Muscle layer of duodenum (tissue), 2 donors: ENCODE data around the gene S1PR2.

Experiments
- H3K27ac ChIP-seq: one replicate; pipeline ENCODE4 v1.7.0; 2013; ENCODE audit warnings: mild to moderate bottlenecking, low read length
- H3K27me3 ChIP-seq: one replicate; pipeline ENCODE4 v1.7.0; 2013; ENCODE audit warnings: low read depth, mild to moderate bottlenecking, control low read depth, low read length
- H3K36me3 ChIP-seq, 2 donors: one replicate each; pipeline ENCODE4 v1.7.0; 2013; ENCODE audit warnings: low read length in 2 of 2, control low read depth in 1 of 2, mild to moderate bottlenecking in 1 of 2; ENCODE audit not compliant: insufficient read depth in 2 of 2, control insufficient read depth in 1 of 2
- H3K4me1 ChIP-seq, 2 donors: one replicate each; pipeline ENCODE4 v1.7.0; 2013; ENCODE audit warnings: low read length in 2 of 2, mild to moderate bottlenecking in 2 of 2, control low read depth in 1 of 2, moderate library complexity in 1 of 2; ENCODE audit not compliant: insufficient read depth in 2 of 2, control insufficient read depth in 1 of 2
- H3K4me3 ChIP-seq, 2 donors: one replicate each; pipeline ENCODE4 v1.7.0; 2013; ENCODE audit warnings: low read length in 2 of 2, low read depth in 1 of 2, mild to moderate bottlenecking in 1 of 2
- H3K9me3 ChIP-seq, 2 donors: one replicate each; pipeline ENCODE4 v1.7.0; 2013; ENCODE audit warnings: low read length in 2 of 2, control low read depth in 1 of 2, mild to moderate bottlenecking in 1 of 2; ENCODE audit not compliant: control insufficient read depth in 1 of 2
- donor health status: healthy.

The S1PR2 gene

DNA sequence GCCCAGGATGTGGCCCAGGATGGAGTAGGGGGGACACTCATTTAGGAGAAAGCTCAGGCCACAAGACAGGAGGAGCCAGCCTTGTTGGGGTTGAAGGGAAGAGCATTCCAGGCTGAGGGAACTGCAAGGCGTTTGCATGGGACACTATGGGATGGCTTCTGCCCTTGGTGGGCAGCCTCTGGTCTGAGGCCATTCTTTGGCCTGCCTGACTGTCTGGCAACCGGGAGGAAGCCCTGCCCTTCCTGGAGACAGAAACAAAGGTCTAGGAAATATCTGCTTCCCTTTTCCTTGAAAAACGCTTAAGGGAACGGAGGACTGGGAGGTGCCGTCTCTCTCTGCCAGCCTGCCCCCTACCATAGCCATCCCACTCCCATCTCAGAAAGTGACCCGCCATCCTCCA is 36.9 kb upstream of the S1PR2 start:
- Histone ChIP-seq H3K27ac (no peak overlapping the region), H3K4me3 (no peak overlapping the region), H3K9me3 (no peaks in the 10 kb centered on the region), H3K36me3 (no peaks in the 10 kb centered on the region), H3K27me3 (peaks cover 6% of the 10 kb centered on the region), H3K4me1 (peaks cover 0 to 5% of the 10 kb centered on the region in 2 donors)

DNA sequence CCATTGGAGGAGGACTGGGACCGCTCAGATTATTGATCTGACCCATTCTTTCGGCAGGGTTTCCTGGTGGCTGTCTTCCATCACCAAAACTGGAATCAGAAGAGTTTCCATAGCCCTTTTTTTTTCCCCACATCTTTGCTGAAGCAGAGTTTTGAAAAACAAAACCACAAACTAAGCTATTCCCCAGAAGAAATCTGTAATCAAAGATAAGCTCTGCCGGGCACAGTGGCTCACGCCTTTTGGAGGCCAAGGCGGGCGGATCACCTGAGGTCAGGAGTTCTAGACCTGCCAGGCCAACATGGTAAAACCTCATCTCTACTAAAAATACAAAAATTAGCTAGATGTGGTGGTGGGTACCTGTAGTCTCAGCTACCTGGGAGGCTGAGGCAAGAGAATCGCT is 35.6 kb upstream of the S1PR2 start:
- H3K27me3 ChIP-seq, result peaks cover 6% of the 10 kb centered on the region
- H3K27ac ChIP-seq, result no peak overlapping the region
- H3K9me3 ChIP-seq, result no peaks in the 10 kb centered on the region
- no peak overlapping the region for H3K4me3 ChIP-seq
- H3K36me3 ChIP-seq, result no peaks in the 10 kb centered on the region
- peaks cover 0 to 5% of the 10 kb centered on the region in 2 donors for H3K4me1 ChIP-seq

DNA sequence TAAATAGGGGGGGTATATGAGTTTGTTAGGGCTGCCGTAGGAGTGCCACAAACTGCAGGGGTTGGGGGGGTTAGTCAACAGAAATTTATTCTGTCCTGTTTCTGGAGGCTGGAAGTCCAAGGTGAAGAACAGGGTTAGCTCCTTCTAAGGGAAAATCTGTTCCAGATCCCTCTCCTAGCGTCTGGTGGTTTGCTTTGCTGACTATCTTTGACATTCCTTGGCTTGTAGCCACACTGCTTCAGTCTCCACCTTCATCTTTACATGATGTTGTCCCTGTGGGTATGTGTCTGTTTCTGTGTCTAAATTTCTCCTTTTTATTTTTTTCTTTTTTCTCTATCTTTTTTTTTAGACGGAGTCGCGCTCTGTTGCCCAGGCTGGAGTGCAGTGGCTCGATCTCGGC is 31.6 kb upstream of the S1PR2 start:
- H3K4me1 ChIP-seq, result no peaks in the 10 kb centered on the region
- H3K36me3 ChIP-seq, result peaks cover 8 to 15% of the 10 kb centered on the region in 2 donors
- no peaks in the 10 kb centered on the region for H3K9me3 ChIP-seq
- no peaks in the 10 kb centered on the region for H3K27me3 ChIP-seq
- H3K27ac ChIP-seq, result no peak overlapping the region
- no peak overlapping the region for H3K4me3 ChIP-seq

DNA sequence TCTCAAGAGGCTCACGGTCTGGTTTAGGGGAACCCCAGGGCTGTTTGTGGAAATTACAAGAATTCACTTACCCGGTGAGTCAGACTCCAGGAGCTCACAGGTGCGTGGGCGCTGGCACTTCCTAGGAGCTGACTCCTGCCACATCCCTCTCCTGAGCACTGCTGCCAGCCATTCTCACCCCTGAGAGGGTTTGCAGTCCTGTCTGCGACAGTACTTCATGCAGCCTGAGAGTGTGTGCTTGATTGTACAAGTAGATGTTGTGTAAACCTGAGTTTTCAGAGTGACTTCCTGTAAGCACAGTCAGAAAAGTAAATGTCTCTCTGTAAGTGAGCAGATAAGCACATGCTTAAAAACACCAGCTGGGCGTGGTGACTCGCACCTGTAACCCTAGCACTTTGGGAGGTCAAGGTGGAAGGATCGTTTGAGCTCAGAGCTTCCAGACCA is 29.0 kb upstream of the S1PR2 start:
- H3K27ac ChIP-seq, result no peak overlapping the region

DNA sequence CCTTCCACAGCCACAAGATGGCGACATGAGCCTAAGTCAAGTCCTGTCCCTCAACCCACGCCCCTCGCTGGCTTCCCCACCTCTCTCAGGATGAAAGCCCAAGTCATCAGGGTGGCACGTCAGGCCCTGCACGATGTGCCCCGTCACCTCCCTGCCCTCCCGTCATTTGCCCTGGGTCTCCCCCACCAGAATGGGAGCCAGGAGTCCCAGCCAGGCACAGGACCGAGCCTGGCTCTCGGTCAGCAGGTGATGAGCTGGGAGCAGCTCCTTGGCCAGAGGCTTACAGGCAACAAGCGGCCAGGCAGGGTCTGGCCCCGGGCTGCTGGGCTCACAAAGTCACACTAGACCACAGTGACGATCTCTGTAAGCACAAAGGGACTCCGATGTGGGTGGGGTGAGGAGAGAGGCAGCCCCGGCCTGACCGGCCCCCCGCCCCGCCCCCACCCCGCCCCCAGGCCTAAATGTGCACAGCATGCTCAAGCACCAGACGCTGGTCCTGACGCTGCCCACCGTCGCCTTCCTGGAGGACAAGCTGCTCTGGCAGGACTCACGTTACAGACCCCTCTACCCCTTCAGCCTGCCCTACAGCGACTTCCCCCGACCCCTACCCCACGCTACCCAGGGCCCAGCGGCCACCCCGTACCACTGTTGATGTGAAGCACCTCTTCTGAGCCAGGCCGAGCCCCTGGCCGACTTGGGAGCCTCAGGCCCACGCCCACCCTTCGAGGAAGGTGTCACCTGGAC is 28.2 kb upstream of the S1PR2 start:
- H3K4me3 ChIP-seq, result no peak overlapping the region
- H3K27me3 ChIP-seq, result no peaks in the 10 kb centered on the region
- H3K4me1 ChIP-seq, result no peaks in the 10 kb centered on the region
- peaks cover 24 to 48% of the 10 kb centered on the region in 2 donors for H3K36me3 ChIP-seq
- no peaks in the 10 kb centered on the region for H3K9me3 ChIP-seq
- no peak overlapping the region for H3K27ac ChIP-seq

More for the DNA sequence above, 29.0 kb upstream of the S1PR2 start:
- H3K4me3 ChIP-seq, result no peak overlapping the region
- no peaks in the 10 kb centered on the region for H3K9me3 ChIP-seq
- H3K36me3 ChIP-seq, result peaks cover 20 to 39% of the 10 kb centered on the region in 2 donors
- H3K27me3 ChIP-seq, result no peaks in the 10 kb centered on the region
- H3K4me1 ChIP-seq, result no peaks in the 10 kb centered on the region

DNA sequence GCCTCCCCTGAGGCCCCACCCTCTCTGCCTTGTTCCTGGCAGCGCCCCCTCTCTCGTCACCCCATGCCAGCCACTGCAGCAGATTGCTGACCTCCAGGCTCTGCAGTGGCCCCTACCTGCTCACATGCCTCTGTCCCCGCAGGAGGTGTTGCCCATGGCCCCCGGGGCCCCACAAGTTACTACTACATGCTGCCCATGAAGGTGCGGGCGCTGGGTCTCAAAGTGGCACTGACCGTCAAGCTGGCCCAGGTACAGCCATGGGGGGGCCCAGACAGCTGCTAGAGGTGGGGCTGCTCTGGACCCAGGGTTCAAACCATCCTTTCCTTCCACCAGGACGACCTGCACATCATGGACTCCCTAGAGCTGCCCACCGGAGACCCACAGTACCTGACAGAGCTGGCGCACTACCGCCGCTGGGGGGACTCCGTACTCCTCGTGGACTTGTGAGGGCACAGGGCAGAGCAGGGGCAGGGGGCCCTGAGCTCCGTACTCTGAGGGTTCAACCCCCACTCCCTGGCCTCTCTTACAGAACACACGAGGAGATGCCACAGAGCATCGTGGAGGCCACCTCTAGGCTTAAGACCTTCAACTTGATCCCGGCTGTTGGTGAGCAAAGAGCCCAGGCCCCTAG is 27.1 kb upstream of the S1PR2 start:
- Histone ChIP-seq H3K4me1 (peaks cover 0 to under 1% of the 10 kb centered on the region in 2 donors), H3K27ac (no peak overlapping the region), H3K27me3 (no peaks in the 10 kb centered on the region), H3K4me3 (no peak overlapping the region), H3K36me3 (peaks cover 24 to 52% of the 10 kb centered on the region in 2 donors), H3K9me3 (no peaks in the 10 kb centered on the region)

DNA sequence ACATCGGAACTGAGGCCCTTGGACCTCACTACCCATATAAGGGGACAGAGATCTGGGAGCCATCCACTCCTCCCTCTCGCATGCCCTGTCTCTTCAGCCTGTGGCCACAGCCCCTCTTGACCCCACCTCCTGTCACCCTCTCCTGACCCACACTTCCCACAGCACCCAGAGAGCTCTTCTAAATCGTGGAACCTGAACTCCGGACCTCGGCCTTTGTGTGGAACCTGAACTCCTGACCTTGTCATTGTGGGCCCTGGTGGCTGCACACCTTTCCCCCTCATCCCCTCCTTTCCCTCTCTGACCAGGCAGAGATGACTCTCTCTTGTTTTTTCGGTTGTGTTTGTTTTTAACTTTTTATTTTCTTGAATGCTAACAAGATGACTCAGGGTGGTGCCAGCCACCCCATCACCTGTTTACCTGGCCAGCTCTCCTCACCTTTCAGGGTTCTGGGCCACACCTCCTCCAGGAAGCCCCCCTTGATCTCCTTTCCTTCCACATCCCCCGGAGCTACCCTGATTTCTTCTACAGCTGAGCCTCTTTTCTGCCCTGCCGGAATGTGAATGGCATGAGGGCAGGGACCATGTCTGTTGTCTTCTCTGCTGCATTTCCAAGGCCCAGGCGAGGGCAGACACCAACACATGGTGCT is 26.0 kb upstream of the S1PR2 start:
- H3K27ac ChIP-seq, result no peak overlapping the region
- no peaks in the 10 kb centered on the region for H3K27me3 ChIP-seq
- peaks cover 0 to 10% of the 10 kb centered on the region in 2 donors for H3K4me1 ChIP-seq
- no peaks in the 10 kb centered on the region for H3K9me3 ChIP-seq
- no peak overlapping the region for H3K4me3 ChIP-seq
- H3K36me3 ChIP-seq, result peaks cover 24 to 52% of the 10 kb centered on the region in 2 donors

DNA sequence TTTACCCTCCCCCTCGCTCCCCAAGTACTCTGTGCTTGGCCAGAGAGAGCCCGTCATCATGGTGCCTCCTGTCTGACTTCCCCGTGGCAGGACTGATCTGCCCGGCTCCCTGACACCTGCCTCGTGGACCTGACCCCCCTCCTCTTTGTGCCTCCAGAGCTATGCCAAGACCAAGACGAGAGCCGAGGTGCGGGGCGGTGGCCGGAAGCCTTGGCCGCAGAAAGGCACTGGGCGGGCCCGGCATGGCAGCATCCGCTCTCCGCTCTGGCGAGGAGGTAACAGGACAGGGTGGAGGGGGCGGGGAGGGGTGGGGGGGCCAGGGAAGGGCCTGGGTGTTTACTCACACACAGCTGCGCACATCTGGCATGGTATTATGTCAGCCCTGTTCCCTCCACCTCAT is 25.4 kb upstream of the S1PR2 start:
- peaks cover 0 to 10% of the 10 kb centered on the region in 2 donors for H3K4me1 ChIP-seq
- no peak overlapping the region for H3K4me3 ChIP-seq
- no peak overlapping the region for H3K27ac ChIP-seq
- no peaks in the 10 kb centered on the region for H3K9me3 ChIP-seq
- no peaks in the 10 kb centered on the region for H3K27me3 ChIP-seq
- H3K36me3 ChIP-seq, result peaks cover 24 to 52% of the 10 kb centered on the region in 2 donors

DNA sequence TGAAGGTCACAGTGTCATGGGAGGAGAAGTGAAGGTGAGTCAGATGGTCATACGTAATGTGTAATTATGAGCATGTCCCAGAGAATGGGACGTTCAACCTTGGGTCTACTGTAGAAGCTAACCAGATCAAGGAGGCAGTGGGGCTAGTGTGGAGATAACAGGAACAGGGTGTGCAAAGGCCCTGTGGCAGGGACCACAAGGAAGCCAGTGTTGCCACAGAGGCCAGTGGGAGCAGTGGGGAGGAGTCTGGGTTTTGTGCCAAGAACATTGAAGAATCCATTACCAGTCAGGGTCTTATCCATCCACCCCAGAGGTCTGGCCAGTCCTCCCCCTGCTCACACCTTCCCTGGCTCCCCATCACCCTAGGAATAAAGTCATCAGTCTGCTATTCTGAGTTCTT is 24.2 kb upstream of the S1PR2 start:
- Histone ChIP-seq H3K27me3 (no peaks in the 10 kb centered on the region), H3K9me3 (no peaks in the 10 kb centered on the region), H3K36me3 (peaks cover 24 to 52% of the 10 kb centered on the region in 2 donors), H3K4me3 (no peak overlapping the region), H3K4me1 (peaks cover 0 to 15% of the 10 kb centered on the region in 2 donors), H3K27ac (no peak overlapping the region)

DNA sequence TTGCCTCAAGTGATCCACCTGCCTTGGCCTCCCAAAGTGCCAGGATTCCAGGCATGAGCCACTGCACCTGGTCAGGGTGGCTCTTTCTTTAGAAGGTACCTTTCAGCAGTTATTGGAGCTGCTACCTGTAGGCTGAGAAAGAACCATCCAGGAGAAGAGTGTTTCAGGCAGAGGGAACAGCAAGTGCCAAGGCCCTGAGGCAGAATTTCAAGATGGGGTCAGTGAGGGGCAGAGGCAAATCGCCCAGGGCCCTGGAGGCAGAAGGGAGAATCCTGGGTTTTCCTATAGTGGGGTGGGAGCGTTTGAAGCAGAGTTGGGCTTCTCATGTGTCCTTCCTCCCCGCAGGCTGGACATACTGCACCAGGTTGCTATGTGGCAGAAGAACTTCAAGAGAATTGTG is 23.1 kb upstream of the S1PR2 start:
- Histone ChIP-seq H3K4me3 (no peak overlapping the region), H3K4me1 (peaks cover 0 to 15% of the 10 kb centered on the region in 2 donors), H3K36me3 (peaks cover 24 to 46% of the 10 kb centered on the region in 2 donors), H3K27ac (no peak overlapping the region), H3K9me3 (no peaks in the 10 kb centered on the region), H3K27me3 (no peaks in the 10 kb centered on the region)

DNA sequence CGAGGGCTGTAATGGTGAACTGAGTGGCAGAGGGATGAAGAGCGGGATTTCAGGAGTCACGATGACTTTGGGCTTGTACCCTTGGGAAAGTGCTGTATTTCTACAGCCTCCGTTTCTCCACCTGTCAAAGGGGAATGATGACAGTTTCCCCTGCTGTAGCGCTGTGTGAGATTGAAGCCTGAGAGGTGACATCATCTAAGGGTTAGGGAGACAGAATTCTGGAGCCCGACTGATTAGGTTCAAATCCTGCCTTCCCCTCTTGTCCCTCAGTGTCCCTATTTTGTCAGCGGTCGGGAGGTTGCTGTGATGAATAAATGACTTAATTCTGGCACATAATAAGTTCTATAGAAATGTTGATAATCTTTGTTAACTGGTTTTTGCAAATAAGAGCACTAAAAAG is 21.6 kb upstream of the S1PR2 start:
- peak overlapping the region; percentile 72 for H3K27ac ChIP-seq
- no peaks in the 10 kb centered on the region for H3K9me3 ChIP-seq
- peak overlapping the region; percentile 80 to 91 for H3K4me3 ChIP-seq
- peaks cover 15 to 36% of the 10 kb centered on the region in 2 donors for H3K36me3 ChIP-seq
- H3K27me3 ChIP-seq, result no peaks in the 10 kb centered on the region
- peaks cover 0 to 15% of the 10 kb centered on the region in 2 donors for H3K4me1 ChIP-seq
